C4-2B (cell line): ENCODE data around the gene FGD2.

Source experiments
- CTCF ChIP-seq: fragments of 450-650 bp; conservative IDR thresholded peaks from 2 replicates; pipeline ENCODE4 v1.5.1; 2017; ENCODE audit warnings: mild to moderate bottlenecking
- ZFX ChIP-seq: fragments of 450-650 bp; IDR thresholded peaks from 2 replicates; pipeline ENCODE4 v1.6.1; 2017

- TF ChIP-seq CTCF, result no peak
- TF ChIP-seq ZFX, result peak; percentile 38
Observed at GRCh38 chr6:36986704-36987047, 18.8 kb upstream of the FGD2 start.
